Naive thymus-derived CD4-positive, alpha-beta T cell (primary cell): Measurements from ENCODE around the gene PRODH2. TPM values are rescaled to one million over a fixed set of nuclear protein-coding genes. Genes with fewer than 3 reads are reported as not detected.

Experiments used
- ATAC-seq: fragments of 150-1000 bp; cut with Tn5 transposase; 2 replicates; pipeline ENCODE4 v1.10.0; 2021; ENCODE audit warnings: mild to moderate bottlenecking, moderate library complexity
- CTCF ChIA-PET: fragments of 350-600 bp; sonication (Branson Sonifier 250); formaldehyde crosslinking; loops from one replicate; lab custom pipeline; 2021; ENCODE audit warnings: antibody characterized with exemption; lab: Charles Lee
- POLR2A ChIA-PET: fragments of 350-600 bp; sonication (Branson Sonifier 250); formaldehyde crosslinking; loops from one replicate; lab custom pipeline; 2021; ENCODE audit warnings: antibody characterized with exemption, inconsistent platforms; lab: Charles Lee
- DNase-seq, 9 donors: peaks; one replicate each; pipeline versions ENCODE4 v3.0.0 to v3.0.0-alpha.2; 2020 to 2022; ENCODE audit warnings: mixed read lengths in 1 of 9
- H3K27ac ChIP-seq: one replicate; pipeline ENCODE4 v1.7.0; 2013; ENCODE audit warnings: mild to moderate bottlenecking, low read depth, low read length, moderate library complexity
- H3K27me3 ChIP-seq, 2 donors: one replicate each; pipeline ENCODE4 v1.7.0; 2013; ENCODE audit warnings: low read length in 2 of 2, mild to moderate bottlenecking in 2 of 2, moderate library complexity in 2 of 2; ENCODE audit not compliant: control insufficient read depth in 2 of 2, insufficient read depth in 2 of 2
- H3K36me3 ChIP-seq, 3 experiments: 1 replicate in 2 of 3; 2 replicates in 1 of 3; pipeline ENCODE4 v1.7.0; 2013; ENCODE audit warnings: low read length in 3 of 3, mild to moderate bottlenecking in 3 of 3, moderate library complexity in 1 of 3; ENCODE audit not compliant: insufficient read depth in 3 of 3, control insufficient read depth in 2 of 3
- H3K4me1 ChIP-seq, 2 donors: one replicate each; pipeline ENCODE4 v1.7.0; 2013; ENCODE audit warnings: low read length in 2 of 2, mild to moderate bottlenecking in 2 of 2, moderate library complexity in 1 of 2; ENCODE audit not compliant: control insufficient read depth in 2 of 2, insufficient read depth in 2 of 2
- H3K4me3 ChIP-seq: 2 replicates; pipeline ENCODE4 v1.7.0; 2013; ENCODE audit warnings: mild to moderate bottlenecking, low read length
- H3K9me3 ChIP-seq, 3 experiments: 1 replicate in 2 of 3; 2 replicates in 1 of 3; pipeline ENCODE4 v1.7.0; 2013; ENCODE audit warnings: low read length in 3 of 3; ENCODE audit not compliant: control insufficient read depth in 2 of 3
- H3K27ac Mint-ChIP-seq, 9 donors: one replicate each; pipeline ENCODE4 v1.8.0; 2020 to 2022; ENCODE audit warnings: mixed read lengths in 9 of 9, mild to moderate bottlenecking in 8 of 9, moderate library complexity in 5 of 9, inconsistent platforms in 2 of 9
- H3K27me3 Mint-ChIP-seq, 5 donors: one replicate each; pipeline ENCODE4 v1.8.0; 2021 to 2022; ENCODE audit warnings: mixed read lengths in 5 of 5, mild to moderate bottlenecking in 1 of 5
- H3K36me3 Mint-ChIP-seq, 5 donors: one replicate each; pipeline ENCODE4 v1.8.0; 2020 to 2022; ENCODE audit warnings: mixed read lengths in 5 of 5, mild to moderate bottlenecking in 3 of 5, inconsistent platforms in 1 of 5
- H3K4me1 Mint-ChIP-seq, 7 donors: one replicate each; pipeline ENCODE4 v1.8.0; 2020 to 2022; ENCODE audit warnings: mixed read lengths in 7 of 7, mild to moderate bottlenecking in 3 of 7, inconsistent platforms in 1 of 7
- H3K4me3 Mint-ChIP-seq, 10 donors: one replicate each; pipeline ENCODE4 v1.8.0; 2020 to 2022; ENCODE audit warnings: mild to moderate bottlenecking in 10 of 10, mixed read lengths in 10 of 10, moderate library complexity in 6 of 10, inconsistent platforms in 2 of 10
- H3K9me3 Mint-ChIP-seq, 11 donors: one replicate each; pipeline ENCODE4 v1.8.0; 2020 to 2022; ENCODE audit warnings: mixed read lengths in 11 of 11, mild to moderate bottlenecking in 4 of 11, inconsistent platforms in 1 of 11, moderate library complexity in 1 of 11
- intact Hi-C, 2 donors: fragments of 100-400 bp; cut with micrococcal nuclease; formaldehyde crosslinking; loops; one replicate each; pipeline ENCODE4 v1.15.1; 2023
- polyA plus RNA-seq, 2 donors: library from polyadenylated mRNA; unstranded; fragments of 300-500 nt; fragmentation: Illumina TruSeq; gene quantifications; one replicate each; pipeline ENCODE4 v1.2.3, GENCODE V29; 2021
- total RNA-seq, 6 experiments: library from RNA in 5 of 6; stranded (reverse) in 5 of 6; gene quantifications; 1 replicate in 5 of 6; 2 replicates in 1 of 6; pipeline ENCODE4 v1.2.3 and lab custom pipeline; 2021 to 2026

Gene PRODH2
- total and polyA plus RNA-seq, 7 experiments from 2014 or later = not detected

- Histone ChIP-seq H3K4me1 (peaks cover 0 to 6% of the 10 kb centered on the region in 2 donors), H3K4me3 (no peak overlapping the region), H3K27me3 (no peaks in the 10 kb centered on the region), H3K27ac (peak overlapping the region; percentile 61), H3K36me3 (peaks cover 0 to 11% (median 0%) of the 10 kb centered on the region in 3 experiments), H3K9me3 (no peaks in the 10 kb centered on the region)
- ChIA-PET CTCF (no interaction called here), POLR2A (interaction anchor here (0.6 kb wide), 1 partner anchor 16 kb away, joined by 5 read pairs; no protein-coding TSS in a partner anchor)
- no peak for DNase-seq
- no peaks in the 10 kb centered on the region for H3K27me3 Mint-ChIP-seq
- no peak for ATAC-seq
- H3K36me3 Mint-ChIP-seq = peaks cover 0 to 13% (median 0%) of the 10 kb centered on the region in 5 donors
- peak overlapping the region in 4 of 9 donors; percentile 12 to 88 (median 40) for H3K27ac Mint-ChIP-seq
- intact Hi-C loops = loop anchor here in 1 of 2 donors (10.0 kb wide), 1 partner anchor 279 kb away; the partner anchor contains the start of genes THAP8 and WDR62
- peaks cover 11 to 28% (median 18%) of the 10 kb centered on the region in 7 donors for H3K4me1 Mint-ChIP-seq
- peaks cover 0 to 2% (median 0%) of the 10 kb centered on the region in 11 donors for H3K9me3 Mint-ChIP-seq
- H3K4me3 Mint-ChIP-seq = peak overlapping the region; percentile 50 to 94 (median 78)
Measured at GRCh38 chr19:35776102-35776788, 36.4 kb downstream of the PRODH2 start.

- Histone ChIP-seq H3K4me1 (peaks cover 0 to 6% of the 10 kb centered on the region in 2 donors), H3K36me3 (peaks cover 0 to 8% (median 0%) of the 10 kb centered on the region in 3 experiments), H3K27ac (peak within 1 kb of the TSS; percentile 61), H3K9me3 (no peaks in the 10 kb centered on the region), H3K27me3 (no peaks in the 10 kb centered on the region), H3K4me3 (peak within 1 kb of the TSS; percentile 56)
- ChIA-PET POLR2A (no interaction called here), CTCF (no interaction called here)
- Mint-ChIP-seq H3K4me3 (peak within 1 kb of the TSS; percentile 77 to 94 (median 86)), H3K9me3 (peaks cover 0 to 2% (median 0%) of the 10 kb centered on the region in 11 donors), H3K27me3 (no peaks in the 10 kb centered on the region), H3K4me1 (peaks cover 11 to 28% (median 18%) of the 10 kb centered on the region in 7 donors), H3K27ac (peak within 1 kb of the TSS in 7 of 9 donors; percentile 12 to 88 (median 84)), H3K36me3 (peaks cover 0 to 11% (median 0%) of the 10 kb centered on the region in 5 donors)
- DNase-seq (peak; percentile 96 to 99 (median 98)), ATAC-seq (peak; percentile 100)
- intact Hi-C loops = loop anchor here (1.0 to 10.0 kb wide), 12 partner anchors 17 to 340 kb away; partner anchors contain the start of genes LIN37 (in 2 of the 2), PROSER3 (in 2 of the 2), THAP8 (in 2 of the 2) and WDR62 (in 2 of the 2)
Measured at GRCh38 chr19:35775298-35776101, 37.1 kb downstream of the PRODH2 start, which contains the start of gene ARHGAP33. Gene ARHGAP33 (plus strand): TSS chr19:35775564. CDS start chr19:35775659, 95 bp downstream.

GRCh38 chr19:35775046-35775297, 37.7 kb downstream of the PRODH2 start:
- Mint-ChIP-seq H3K27ac (peak overlapping the region in 5 of 9 donors; percentile 34 to 88 (median 84)), H3K9me3 (peaks cover 0 to 2% (median 0%) of the 10 kb centered on the region in 11 donors), H3K36me3 (peaks cover 0 to 11% (median 0%) of the 10 kb centered on the region in 5 donors), H3K27me3 (no peaks in the 10 kb centered on the region), H3K4me1 (peaks cover 11 to 28% (median 18%) of the 10 kb centered on the region in 7 donors), H3K4me3 (peak overlapping the region; percentile 77 to 89 (median 85))
- DNase-seq = no peak
- CTCF ChIA-PET = no interaction called here
- POLR2A ChIA-PET = no interaction called here
- Histone ChIP-seq H3K4me1 (peaks cover 0 to 6% of the 10 kb centered on the region in 2 donors), H3K36me3 (peaks cover 0 to 8% (median 0%) of the 10 kb centered on the region in 3 experiments), H3K9me3 (no peaks in the 10 kb centered on the region), H3K27ac (no peak overlapping the region), H3K4me3 (peak overlapping the region; percentile 56), H3K27me3 (no peaks in the 10 kb centered on the region)
- intact Hi-C loops = loop anchor here (1.0 to 10.0 kb wide), 12 partner anchors 17 to 340 kb away; partner anchors contain the start of genes LIN37 (in 2 of the 2), PROSER3 (in 2 of the 2), THAP8 (in 2 of the 2) and WDR62 (in 2 of the 2)
- no peak for ATAC-seq

- Mint-ChIP-seq H3K4me3 (peak overlapping the region; percentile 77 to 89 (median 85)), H3K27me3 (no peaks in the 10 kb centered on the region), H3K27ac (peak overlapping the region in 3 of 9 donors; percentile 36 to 68 (median 65)), H3K4me1 (peaks cover 11 to 28% (median 18%) of the 10 kb centered on the region in 7 donors), H3K36me3 (peaks cover 0 to 11% (median 0%) of the 10 kb centered on the region in 5 donors), H3K9me3 (peaks cover 0 to 2% (median 0%) of the 10 kb centered on the region in 11 donors)
- Histone ChIP-seq H3K27me3 (no peaks in the 10 kb centered on the region), H3K36me3 (peaks cover 0 to 3% (median 0%) of the 10 kb centered on the region in 3 experiments), H3K4me3 (peak overlapping the region; percentile 56), H3K9me3 (no peaks in the 10 kb centered on the region), H3K4me1 (peaks cover 0 to 6% of the 10 kb centered on the region in 2 donors), H3K27ac (no peak overlapping the region)
- ChIA-PET POLR2A (interaction anchor here (0.8 kb wide), 1 partner anchor 29 kb away, joined by 3 read pairs; the partner anchor contains the start of genes PSENEN and U2AF1L4), CTCF (no interaction called here)
- DNase-seq (no peak), ATAC-seq (no peak)
- intact Hi-C loops = loop anchor here (1.0 to 10.0 kb wide), 12 partner anchors 16 to 341 kb away; partner anchors contain the start of genes LIN37 (in 2 of the 2), PROSER3 (in 2 of the 2), THAP8 (in 2 of the 2) and WDR62 (in 2 of the 2)
Measured at GRCh38 chr19:35774274-35775045, 38.2 kb downstream of the PRODH2 start.

- Mint-ChIP-seq H3K4me1 (peaks cover 11 to 23% (median 18%) of the 10 kb centered on the region in 7 donors), H3K27ac (peak overlapping the region in 1 of 9 donors; percentile 46), H3K36me3 (peaks cover 0 to 11% (median 4%) of the 10 kb centered on the region in 5 donors), H3K4me3 (peak overlapping the region in 3 of 10 donors; percentile 0 to 30 (median 8)), H3K9me3 (peaks cover 0 to 2% (median 0%) of the 10 kb centered on the region in 11 donors), H3K27me3 (no peaks in the 10 kb centered on the region)
- DNase-seq = no peak
- POLR2A ChIA-PET = no interaction called here
- H3K36me3 ChIP-seq = peaks cover 0 to 9% (median 0%) of the 10 kb centered on the region in 3 experiments
- no peak for ATAC-seq
- CTCF ChIA-PET = interaction anchor here (0.7 kb wide), 1 partner anchor 285 kb away, joined by 3 read pairs; no protein-coding TSS in a partner anchor
- H3K27ac ChIP-seq = no peak overlapping the region
- no peaks in the 10 kb centered on the region for H3K27me3 ChIP-seq
- peaks cover 0 to 6% of the 10 kb centered on the region in 2 donors for H3K4me1 ChIP-seq
- H3K4me3 ChIP-seq = no peak overlapping the region
- intact Hi-C loops = loop anchor here in 1 of 2 donors (10.0 kb wide), 1 partner anchor 282 kb away; the partner anchor contains the start of genes THAP8 and WDR62
- H3K9me3 ChIP-seq = no peaks in the 10 kb centered on the region
Measured at GRCh38 chr19:35773020-35773806, 39.4 kb downstream of the PRODH2 start.
